Tibial nerve (tissue), 3 donors: Measurements from ENCODE around the gene SULT2A1.

Source experiments
- POLR2A ChIP-seq, 2 donors: fragments of 450-650 bp; IDR thresholded peaks; one replicate each; pipeline ENCODE4 v1.6.1; 2017; ENCODE audit warnings: antibody characterized with exemption in 2 of 2, mild to moderate bottlenecking in 2 of 2, moderate library complexity in 2 of 2
- TF ChIP-seq, protein P1 (sequence below), 5 experiments: fragments of 200-600 bp in 3 of 5; fragments of 450-650 bp in 2 of 5; sonication (generic) in 3 of 5; IDR thresholded peaks; one replicate each; pipeline ENCODE4 v1.5.1; 2016 to 2019; ENCODE audit warnings: antibody characterized with exemption in 5 of 5, mild to moderate bottlenecking in 3 of 5, moderate library complexity in 2 of 5

DNA sequence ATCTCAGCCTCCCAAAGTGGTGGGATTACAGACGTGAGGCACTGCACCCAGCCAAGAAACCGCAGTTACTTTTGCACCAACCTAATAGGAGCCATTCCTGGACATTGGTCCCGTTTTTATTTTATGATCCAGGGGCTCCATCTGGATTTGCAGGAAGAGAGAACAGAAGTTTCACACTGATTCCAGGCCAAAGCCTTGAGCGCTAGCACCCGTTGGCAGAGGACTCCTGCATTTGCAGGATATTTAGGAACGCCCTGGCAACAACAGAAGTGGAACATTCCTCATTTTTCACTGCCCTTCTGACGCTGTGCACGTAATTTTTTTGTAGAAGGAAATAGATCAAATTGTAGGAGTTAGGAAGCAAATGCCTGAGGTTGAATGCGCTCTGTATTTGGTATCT, 11.7 kb upstream of the SULT2A1 start:
- TF ChIP-seq, protein P1, sequence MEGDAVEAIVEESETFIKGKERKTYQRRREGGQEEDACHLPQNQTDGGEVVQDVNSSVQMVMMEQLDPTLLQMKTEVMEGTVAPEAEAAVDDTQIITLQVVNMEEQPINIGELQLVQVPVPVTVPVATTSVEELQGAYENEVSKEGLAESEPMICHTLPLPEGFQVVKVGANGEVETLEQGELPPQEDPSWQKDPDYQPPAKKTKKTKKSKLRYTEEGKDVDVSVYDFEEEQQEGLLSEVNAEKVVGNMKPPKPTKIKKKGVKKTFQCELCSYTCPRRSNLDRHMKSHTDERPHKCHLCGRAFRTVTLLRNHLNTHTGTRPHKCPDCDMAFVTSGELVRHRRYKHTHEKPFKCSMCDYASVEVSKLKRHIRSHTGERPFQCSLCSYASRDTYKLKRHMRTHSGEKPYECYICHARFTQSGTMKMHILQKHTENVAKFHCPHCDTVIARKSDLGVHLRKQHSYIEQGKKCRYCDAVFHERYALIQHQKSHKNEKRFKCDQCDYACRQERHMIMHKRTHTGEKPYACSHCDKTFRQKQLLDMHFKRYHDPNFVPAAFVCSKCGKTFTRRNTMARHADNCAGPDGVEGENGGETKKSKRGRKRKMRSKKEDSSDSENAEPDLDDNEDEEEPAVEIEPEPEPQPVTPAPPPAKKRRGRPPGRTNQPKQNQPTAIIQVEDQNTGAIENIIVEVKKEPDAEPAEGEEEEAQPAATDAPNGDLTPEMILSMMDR (IDR thresholded peaks at IDR 0.05), result no peak
- TF ChIP-seq POLR2A (IDR thresholded peaks at IDR 0.05), result no peak
